Stimulated activated CD4-positive, alpha-beta T cell treated with anti-CD3 and anti-CD28 coated beads, Interleukin-12 subunit alpha, Interleukin-12 subunit beta, amount 100 ng/mL, for 24 hours (primary cell): ENCODE measurements around the gene ASNSD1.
"Not testable (repeated sequence)": the region's sequence is repeated elsewhere in the genome, so short reads cannot be mapped to it uniquely, and the experiment has no call there.

ENCODE experiments used
- DNase-seq, 2 experiments: peaks; one replicate each; pipeline ENCODE4 v3.0.0-alpha.2; 2020; ENCODE audit warnings: low read depth in 2 of 2

ASNSD1 gene

GRCh38 chr2:189685540-189686229 is 24.4 kb downstream of the ASNSD1 start:
- DNase-seq = no peak

GRCh38 chr2:189687796-189688195 is 26.5 kb downstream of the ASNSD1 start:
- DNase-seq = not testable (repeated sequence)

GRCh38 chr2:189696223-189696622 is 35.0 kb downstream of the ASNSD1 start:
- DNase-seq = no peak

GRCh38 chr2:189698020-189698887 is 37.0 kb downstream of the ASNSD1 start:
- no peak for DNase-seq

GRCh38 chr2:189700681-189701080 is 39.4 kb downstream of the ASNSD1 start:
- DNase-seq = no peak

- DNase-seq = no peak
Observed at GRCh38 chr2:189702071-189702470, 40.8 kb downstream of the ASNSD1 start.

- DNase-seq = no peak
Observed at GRCh38 chr2:189709501-189710221, 48.4 kb downstream of the ASNSD1 start.

- DNase-seq = not testable (repeated sequence)
Observed at GRCh38 chr2:189717593-189717992, 56.3 kb downstream of the ASNSD1 start.

GRCh38 chr2:189719571-189719970 is 58.3 kb downstream of the ASNSD1 start:
- no peak for DNase-seq
